Heart right ventricle (tissue), 16 donors: ENCODE results near the gene TSKU. TPM values are rescaled to one million over a fixed set of nuclear protein-coding genes. Genes with fewer than 3 reads are reported as not detected.

Experiments used
- ATAC-seq, 8 donors: fragments of 200-7000 bp; cut with Tn5 transposase; one replicate each; pipeline ENCODE4 v1.9.1; 2020; ENCODE audit warnings: mild to moderate bottlenecking in 8 of 8, moderate library complexity in 8 of 8, moderate number of reproducible peaks in 1 of 8
- DNase-seq, 2 donors: peaks; one replicate each; pipeline ENCODE4 v3.0.0-alpha.2; 2020
- H3K27ac ChIP-seq, 10 donors: fragments of 200-600 bp; sonication (generic) in 2 of 10; one replicate each; pipeline versions ENCODE4 v1.5.0 to v1.8.0; 2020 to 2022; ENCODE audit warnings: mild to moderate bottlenecking in 3 of 10
- H3K27me3 ChIP-seq, 7 donors: fragments of 200-600 bp; one replicate each; pipeline ENCODE4 v1.8.0; 2021 to 2022; ENCODE audit warnings: mild to moderate bottlenecking in 2 of 7
- H3K36me3 ChIP-seq, 9 donors: fragments of 200-600 bp; sonication (generic) in 1 of 9; one replicate each; pipeline versions ENCODE4 v1.5.0 to v1.8.0; 2020 to 2022; ENCODE audit warnings: mild to moderate bottlenecking in 2 of 9
- H3K4me1 ChIP-seq, 9 donors: fragments of 200-600 bp; sonication (generic) in 1 of 9; one replicate each; pipeline versions ENCODE4 v1.5.0 to v1.8.0; 2020 to 2022; ENCODE audit warnings: mild to moderate bottlenecking in 4 of 9
- H3K4me3 ChIP-seq, 10 donors: fragments of 200-600 bp; sonication (generic) in 2 of 10; one replicate each; pipeline versions ENCODE4 v1.5.0 to v1.8.0; 2020 to 2022; ENCODE audit warnings: mild to moderate bottlenecking in 7 of 10, moderate library complexity in 2 of 10
- H3K9me3 ChIP-seq, 11 donors: fragments of 200-600 bp in 10 of 11; sonication (generic) in 2 of 11; one replicate each; pipeline versions ENCODE4 v1.5.0 to v1.8.0; 2013 to 2022; ENCODE audit warnings: mild to moderate bottlenecking in 2 of 11, control low read depth in 1 of 11, moderate library complexity in 1 of 11
- CTCF ChIP-seq, 9 donors: fragments of 200-600 bp; sonication (generic) in 2 of 9; IDR thresholded peaks; one replicate each; pipeline versions ENCODE4 v1.5.0 to v1.8.0; 2021 to 2022; ENCODE audit warnings: antibody characterized with exemption in 9 of 9, mild to moderate bottlenecking in 5 of 9, moderate library complexity in 1 of 9
- WGBS, 2 donors: extraction: QIAGEN DNeasy Blood & Tissue Kit; methylation state at CpG; one replicate each; pipeline ENCODE4 v1.1.7; 2013; ENCODE audit warnings: inconsistent platforms in 1 of 2; 5-methylcytosine and 5-hydroxymethylcytosine counted together
- intact Hi-C, 10 donors: fragments of 100-400 bp; cut with DNase I; formaldehyde crosslinking; loops; one replicate each; pipeline versions ENCODE4 v1.11.1 to v1.14.2; 2022
- polyA plus RNA-seq, 2 donors: library from polyadenylated mRNA; stranded (reverse); fragments of 200-250 nt; gene quantifications; one replicate each; pipeline ENCODE4 v1.2.3, GENCODE V29; 2013
- total RNA-seq, 10 donors: library from RNA; stranded (reverse); fragmentation: NEBNext Ultra II Directional in 3 of 10; extraction: Animal tissue kit (Norgen Biotek cat#: 25700) in 3 of 10; gene quantifications; one replicate each; pipeline versions ENCODE4 v1.2.1 to v1.2.4, GENCODE V29; 2021 to 2023
- donor health status: Arrhythmogenic right ventricular cardiomyopathy.
- donor health status: ischemic (EF 13 %, LVEDD 7.1; RV severe dilation, severe dysfunction).
- donor health status: healthy with polysubstance abuse.
- donor health status: DM: no; HTN: yes; CAD: no.
- donor health status: DM: no; HTN: no; CAD: no.
- donor health status: ischemic (EF 25% LVEDD 6.9; RV normal size, moderate dysfunction).
- donor health status: ischemic (EF 25% LVEDD 5.7; RV mildly dilated, moderate dysfunction).
- donor health status: healthy.
- donor health status: DM: yes; HTN: yes; CAD: no.
- donor health status: Ischemic cardiomyopathy.
- donor health status: ischemic (EF 35%, LVEDD 5.7; RV mildly dilated, moderate dysfunction).
- donor health status: nonischemic (EF 11% LVEDD 7.7; RV severe dilation, severe dysfunction).
- donor health status: DM: yes; HTN: yes; CAD: no.
- donor health status: PGD.
- donor health status: ischemic (EF 29% LVEDD 5.4; RV normal size, mild dysfunction).
- donor health status: nonischemic (EF 23%, LVEDD 6.1; RV moderate dilation, normal function).

The TSKU gene
- total and polyA plus RNA-seq, 12 donors = 3.0 to 21.9 (median 6.8) TPM

- peaks cover 0 to 49% (median 0%) of the 10 kb centered on the region in 7 donors for H3K27me3 ChIP-seq
- H3K9me3 ChIP-seq = peaks cover 0 to 16% (median 12%) of the 10 kb centered on the region in 11 donors
- ATAC-seq (no peak), DNase-seq (no peak)
- 41 to 51% methylated on average over 8 of the region's 8 CpGs for WGBS, 2 donors
- intact Hi-C loops = no loop called here
- no peak for TF ChIP-seq CTCF (IDR thresholded peaks at IDR 0.05)
- peak overlapping the region in 2 of 10 donors; percentile 73 to 89 for H3K4me3 ChIP-seq
- peak overlapping the region in 6 of 10 donors; percentile 10 to 97 (median 92) for H3K27ac ChIP-seq
- no peaks in the 10 kb centered on the region for H3K36me3 ChIP-seq
- peaks cover 0 to 59% (median 35%) of the 10 kb centered on the region in 9 donors for H3K4me1 ChIP-seq
Observed at GRCh38 chr11:76781046-76781801, 1.9 kb upstream of the TSKU start.

- ATAC-seq (no peak), DNase-seq (no peak)
- intact Hi-C loops = no loop called here
- Histone ChIP-seq H3K36me3 (no peaks in the 10 kb centered on the region), H3K27me3 (peaks cover 0 to 50% (median 0%) of the 10 kb centered on the region in 7 donors), H3K4me3 (peak overlapping the region in 8 of 10 donors; percentile 73 to 91 (median 85)), H3K4me1 (peaks cover 0 to 66% (median 42%) of the 10 kb centered on the region in 9 donors), H3K27ac (peak overlapping the region; percentile 70 to 97 (median 90)), H3K9me3 (peaks cover 0 to 8% (median 4%) of the 10 kb centered on the region in 11 donors)
- TF ChIP-seq CTCF (IDR thresholded peaks at IDR 0.05) = no peak
- 66 to 74% methylated on average over 5 of the region's 5 CpGs for WGBS, 2 donors
Observed at GRCh38 chr11:76781807-76782530, 1.2 kb upstream of the TSKU start.

GRCh38 chr11:76782531-76783293 lies 444 bp upstream of the TSKU start:
- peaks cover 0 to 1% (median 0%) of the 10 kb centered on the region in 11 donors for H3K9me3 ChIP-seq
- no peak for TF ChIP-seq CTCF (IDR thresholded peaks at IDR 0.05)
- peak; percentile 88 to 90 for DNase-seq
- H3K36me3 ChIP-seq = no peaks in the 10 kb centered on the region
- peaks cover 0 to 74% (median 45%) of the 10 kb centered on the region in 9 donors for H3K4me1 ChIP-seq
- peak; percentile 69 to 86 (median 80) for ATAC-seq
- H3K27ac ChIP-seq = peak overlapping the region; percentile 75 to 97 (median 90)
- WGBS, 2 donors = 2 to 3% methylated on average over 34 to 38 of the region's 38 CpGs
- H3K27me3 ChIP-seq = peaks cover 0 to 50% (median 0%) of the 10 kb centered on the region in 7 donors
- peak overlapping the region; percentile 73 to 96 (median 88) for H3K4me3 ChIP-seq
- intact Hi-C loops = no loop called here
